Kidney epithelial cell (primary cell): ENCODE results near the gene USH1C. TPM values are rescaled to one million over a fixed set of nuclear protein-coding genes. Genes with fewer than 3 reads are reported as not detected.
A peak's percentile ranks its signal among the peaks of the same experiment; 100 is the strongest.

ENCODE experiments used
- DNase-seq: peaks from one replicate; pipeline ENCODE4 v3.0.0-alpha.2; 2010; ENCODE audit warnings: low read depth
- H3K27me3 ChIP-seq: 2 replicates; pipeline ENCODE4 v1.6.0; 2011; ENCODE audit warnings: low read length; ENCODE audit not compliant: control insufficient read depth, insufficient read depth
- H3K36me3 ChIP-seq: 2 replicates; pipeline ENCODE4 v1.5.1; 2011; ENCODE audit warnings: low read length; ENCODE audit not compliant: control insufficient read depth, insufficient read depth
- H3K4me3 ChIP-seq: 2 replicates; pipeline ENCODE4 v1.5.1; 2011; ENCODE audit warnings: low read depth, mild to moderate bottlenecking, control low read depth, low read length
- total RNA-seq: library from RNA; depleted of rRNA; stranded (reverse); fragments of >200 nt; gene quantifications from 2 replicates; pipeline ENCODE4 v1.2.3, GENCODE V29; 2015
- TF ChIP-seq, protein P1 (sequence below): IDR thresholded peaks from 2 replicates; pipeline ENCODE4 v1.5.1; 2011; ENCODE audit warnings: mild to moderate bottlenecking, moderate library complexity, low read length, control low read depth, inconsistent platforms; ENCODE audit not compliant: insufficient read depth, poor library complexity, severe bottlenecking

Gene USH1C
- total RNA-seq, 1 donor from 2014 or later, result 1.8 TPM

GRCh38 chr11:17550450-17551346 is 6.5 kb upstream of the USH1C start:
- TF ChIP-seq, protein P1, sequence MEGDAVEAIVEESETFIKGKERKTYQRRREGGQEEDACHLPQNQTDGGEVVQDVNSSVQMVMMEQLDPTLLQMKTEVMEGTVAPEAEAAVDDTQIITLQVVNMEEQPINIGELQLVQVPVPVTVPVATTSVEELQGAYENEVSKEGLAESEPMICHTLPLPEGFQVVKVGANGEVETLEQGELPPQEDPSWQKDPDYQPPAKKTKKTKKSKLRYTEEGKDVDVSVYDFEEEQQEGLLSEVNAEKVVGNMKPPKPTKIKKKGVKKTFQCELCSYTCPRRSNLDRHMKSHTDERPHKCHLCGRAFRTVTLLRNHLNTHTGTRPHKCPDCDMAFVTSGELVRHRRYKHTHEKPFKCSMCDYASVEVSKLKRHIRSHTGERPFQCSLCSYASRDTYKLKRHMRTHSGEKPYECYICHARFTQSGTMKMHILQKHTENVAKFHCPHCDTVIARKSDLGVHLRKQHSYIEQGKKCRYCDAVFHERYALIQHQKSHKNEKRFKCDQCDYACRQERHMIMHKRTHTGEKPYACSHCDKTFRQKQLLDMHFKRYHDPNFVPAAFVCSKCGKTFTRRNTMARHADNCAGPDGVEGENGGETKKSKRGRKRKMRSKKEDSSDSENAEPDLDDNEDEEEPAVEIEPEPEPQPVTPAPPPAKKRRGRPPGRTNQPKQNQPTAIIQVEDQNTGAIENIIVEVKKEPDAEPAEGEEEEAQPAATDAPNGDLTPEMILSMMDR, result no peak
- no peak for DNase-seq

GRCh38 chr11:17548444-17548843 is 4.2 kb upstream of the USH1C start:
- H3K4me3 ChIP-seq, result no peak overlapping the region
- H3K36me3 ChIP-seq, result no peaks in the 10 kb centered on the region
- no peak for DNase-seq
- H3K27me3 ChIP-seq, result peaks cover 25% of the 10 kb centered on the region
- TF ChIP-seq, protein P1, result peak; percentile 21

More at GRCh38 chr11:17550450-17551346, 6.5 kb upstream of the USH1C start:
- Histone ChIP-seq H3K36me3 (no peaks in the 10 kb centered on the region), H3K4me3 (no peak overlapping the region), H3K27me3 (peaks cover 17% of the 10 kb centered on the region)

DNA sequence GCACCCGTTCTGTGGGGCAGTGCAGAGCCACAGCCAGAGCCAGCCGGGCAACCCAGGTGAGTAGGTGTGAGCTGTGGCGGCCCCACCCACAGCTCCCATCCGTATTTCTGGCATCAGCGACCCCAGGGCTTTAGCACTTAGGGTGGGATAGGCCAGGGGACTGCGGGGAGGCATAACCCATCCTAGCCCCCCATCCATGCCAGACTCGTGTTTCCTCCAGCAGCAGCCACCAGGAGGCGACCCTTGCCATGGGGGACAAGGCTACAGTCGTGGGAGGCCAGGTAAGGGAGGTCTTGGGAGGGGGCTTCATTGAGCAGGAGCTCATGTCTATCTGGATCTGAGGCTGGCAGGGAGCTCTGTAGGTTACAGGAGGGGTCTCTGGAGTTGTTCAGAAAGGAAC is 3.7 kb upstream of the USH1C start:
- DNase-seq, result no peak
- Histone ChIP-seq H3K36me3 (no peaks in the 10 kb centered on the region), H3K27me3 (peaks cover 27% of the 10 kb centered on the region), H3K4me3 (no peak overlapping the region)
- TF ChIP-seq, protein P1, result no peak

- Histone ChIP-seq H3K36me3 (no peaks in the 10 kb centered on the region), H3K4me3 (no peak within 1 kb of the TSS), H3K27me3 (peaks cover 31% of the 10 kb centered on the region)
- TF ChIP-seq, protein P1, result no peak
- DNase-seq, result no peak
Observed at GRCh38 chr11:17547051-17547577, 2.9 kb upstream of the USH1C start, which contains the start of gene OTOG. TSS of gene OTOG (plus strand) at chr11:17547259. CDS start at chr11:17547373, 114 bp downstream.

GRCh38 chr11:17546240-17546639 is 2.0 kb upstream of the USH1C start:
- DNase-seq, result no peak
- H3K36me3 ChIP-seq, result no peaks in the 10 kb centered on the region
- peaks cover 31% of the 10 kb centered on the region for H3K27me3 ChIP-seq
- H3K4me3 ChIP-seq, result no peak overlapping the region
- TF ChIP-seq, protein P1, result no peak
